GM04503 (cell line): ENCODE results near the gene PRKAG2.

Experiments used
- DNase-seq: peaks from one replicate; pipeline ENCODE4 v3.0.0-alpha.2; 2012; ENCODE audit warnings: low read depth

The PRKAG2 gene

GRCh38 chr7:151726652-151727578, 150.0 kb downstream of the PRKAG2 start:
- no peak for DNase-seq

GRCh38 chr7:151725844-151726651, 150.9 kb downstream of the PRKAG2 start:
- DNase-seq: no peak

DNA sequence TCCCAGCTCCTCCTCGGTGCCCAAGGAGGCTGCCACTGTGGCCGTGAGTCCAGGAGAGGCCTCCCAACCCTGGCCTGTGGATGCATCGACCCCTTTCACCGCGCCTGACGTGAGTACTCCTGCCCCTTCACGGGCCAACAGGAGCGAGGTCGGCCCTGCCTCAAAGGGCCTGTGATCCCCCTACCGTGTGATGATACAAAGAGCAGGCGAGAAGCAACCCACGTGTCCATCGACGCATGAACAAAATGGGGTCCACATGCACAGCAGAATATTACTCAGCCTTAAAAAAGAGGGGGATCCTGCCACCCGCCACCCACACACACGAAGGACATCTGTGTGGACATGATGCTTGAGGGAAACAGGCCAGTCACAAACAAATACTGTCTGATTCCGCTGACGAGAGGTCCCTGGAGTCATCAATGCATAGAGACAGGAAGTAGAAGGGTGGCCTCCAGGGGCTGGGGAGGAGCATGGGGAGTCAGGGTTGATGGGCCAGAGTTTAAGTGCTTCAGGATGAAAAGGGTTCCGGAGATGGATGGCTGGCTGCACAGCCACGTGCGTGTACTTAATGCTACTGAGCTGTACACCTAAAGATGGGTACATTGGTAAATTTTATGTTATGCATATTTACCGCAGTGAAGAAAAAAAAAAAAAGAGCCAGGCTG, 151.9 kb downstream of the PRKAG2 start:
- DNase-seq: no peak

DNA sequence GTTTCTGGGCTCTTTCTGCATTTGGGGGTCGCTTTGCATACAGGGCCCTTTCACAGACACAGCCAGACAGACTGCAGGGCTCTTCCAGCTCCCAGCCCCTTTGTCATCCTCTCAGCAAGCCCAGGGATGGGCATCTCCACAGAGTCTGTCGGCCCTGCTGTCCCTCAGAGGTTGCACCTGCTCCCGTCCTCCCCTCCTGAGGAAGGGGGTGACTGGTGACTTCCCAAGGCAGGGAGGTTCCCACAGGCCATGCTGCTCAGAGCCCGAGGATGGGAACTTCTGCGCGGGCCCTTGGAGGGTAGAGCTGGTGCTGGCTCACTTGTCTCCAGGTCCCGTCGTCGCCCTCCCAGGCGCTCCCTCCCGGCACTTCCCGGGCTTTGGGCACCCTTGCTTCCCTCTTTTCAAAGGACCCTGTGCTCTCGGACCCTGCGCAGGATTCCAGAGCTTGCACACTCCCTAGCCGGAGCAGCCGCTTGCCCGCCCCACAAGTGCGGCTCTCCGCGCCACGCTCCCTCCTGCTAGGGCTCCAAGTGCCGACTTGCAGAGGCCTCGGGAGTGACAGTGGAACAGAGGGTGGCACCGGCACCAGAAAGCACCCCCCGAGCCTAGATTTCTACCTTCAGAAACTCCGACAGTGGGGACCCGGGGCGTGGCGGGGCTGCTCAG, 152.5 kb downstream of the PRKAG2 start:
- no peak for DNase-seq

DNA sequence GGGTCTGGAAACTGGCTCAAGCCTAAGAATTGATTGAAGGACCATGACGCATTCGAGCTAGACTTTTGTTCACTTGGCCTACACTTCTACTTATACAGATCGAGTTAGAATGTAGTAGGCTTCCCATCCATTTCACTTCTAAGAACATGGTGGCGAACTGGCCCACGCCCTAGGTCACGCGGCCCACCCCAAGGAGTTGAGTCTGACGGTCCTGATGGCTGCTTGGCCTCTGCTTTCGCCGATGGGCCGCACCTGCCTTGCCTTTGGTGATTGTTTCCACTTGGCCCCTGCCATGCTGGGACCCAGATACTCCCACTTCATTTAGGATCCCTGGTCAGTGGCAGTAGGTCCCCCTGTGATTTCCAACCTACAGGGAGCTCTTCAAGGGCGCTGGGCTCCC, 153.6 kb downstream of the PRKAG2 start:
- no peak for DNase-seq

- DNase-seq: no peak
Observed at GRCh38 chr7:151722533-151722932, 154.4 kb downstream of the PRKAG2 start.

- DNase-seq: no peak
Observed at GRCh38 chr7:151721694-151722093, 155.2 kb downstream of the PRKAG2 start.

GRCh38 chr7:151721236-151721635, 155.7 kb downstream of the PRKAG2 start:
- DNase-seq: no peak

GRCh38 chr7:151720280-151720679, 156.6 kb downstream of the PRKAG2 start:
- DNase-seq: no peak

DNA sequence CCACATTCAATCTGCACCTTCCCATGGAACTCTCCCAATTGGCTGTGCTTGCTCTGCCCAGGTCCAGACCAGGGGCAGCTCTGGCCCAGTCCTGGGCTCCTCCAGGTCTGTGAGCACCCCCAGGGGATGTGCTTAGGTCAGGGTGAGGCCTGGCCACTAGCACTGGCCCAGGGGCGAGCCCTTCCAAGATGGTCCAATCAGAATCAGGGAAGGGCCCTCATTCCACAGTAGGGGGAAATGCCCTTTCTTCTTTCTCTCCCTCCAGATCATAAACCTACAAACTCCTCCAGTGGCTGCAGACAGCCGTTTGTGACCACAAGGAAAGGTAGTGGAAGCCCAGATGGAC, 157.0 kb downstream of the PRKAG2 start:
- DNase-seq: no peak

GRCh38 chr7:151719031-151719896, 157.7 kb downstream of the PRKAG2 start:
- DNase-seq: no peak

- DNase-seq: no peak
Observed at GRCh38 chr7:151717918-151718317, 159.0 kb downstream of the PRKAG2 start.

- no peak for DNase-seq
Observed at GRCh38 chr7:151717415-151717814, 159.5 kb downstream of the PRKAG2 start.

- no peak for DNase-seq
Observed at GRCh38 chr7:151716323-151716722, 160.6 kb downstream of the PRKAG2 start.

DNA sequence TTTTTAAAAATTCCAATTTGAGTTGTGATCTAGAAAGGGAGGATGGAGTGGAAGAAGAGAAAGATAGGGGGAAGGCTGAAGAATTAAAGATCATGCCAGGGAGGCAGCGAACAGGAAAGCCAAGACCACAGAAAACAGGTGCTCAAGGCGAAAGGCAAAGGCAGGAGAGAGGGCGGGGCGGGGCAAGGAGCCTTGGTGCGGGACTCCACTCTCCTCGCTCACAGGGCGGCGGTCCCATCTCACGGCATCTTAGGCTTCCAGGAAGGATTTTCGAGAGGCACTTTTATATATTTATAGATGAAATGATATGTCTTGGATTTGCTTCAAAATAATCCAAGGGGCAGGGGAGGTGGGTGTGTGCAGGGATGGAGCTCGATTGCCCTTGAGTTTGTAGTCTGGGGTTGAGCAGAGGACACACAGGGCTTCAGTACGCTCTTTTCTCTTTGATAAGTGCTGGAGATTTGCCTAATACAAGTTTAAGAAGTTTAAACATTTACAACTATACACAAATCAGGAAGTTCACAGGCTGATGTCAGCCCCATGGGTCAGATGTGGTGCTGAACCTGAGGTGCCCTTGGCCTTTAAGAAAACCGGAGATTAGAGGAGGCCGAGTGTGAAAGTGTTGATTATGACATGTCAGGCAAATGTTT, 161.1 kb downstream of the PRKAG2 start:
- no peak for DNase-seq

GRCh38 chr7:151714201-151714600, 162.7 kb downstream of the PRKAG2 start:
- no peak for DNase-seq

- no peak for DNase-seq
Observed at GRCh38 chr7:151712810-151713125, 164.1 kb downstream of the PRKAG2 start.

GRCh38 chr7:151711906-151712809, 164.8 kb downstream of the PRKAG2 start:
- no peak for DNase-seq

GRCh38 chr7:151711435-151711872, 165.5 kb downstream of the PRKAG2 start:
- DNase-seq: no peak
